HG03064 (cell line): ENCODE data around the gene LHX6.

Experiments
- ATAC-seq: cut with Tn5 transposase; IDR thresholded peaks from one replicate; pipeline ENCODE4 v1.9.1; 2021; ENCODE audit warnings: low read depth; ENCODE audit not compliant: unreplicated experiment

Gene LHX6

DNA sequence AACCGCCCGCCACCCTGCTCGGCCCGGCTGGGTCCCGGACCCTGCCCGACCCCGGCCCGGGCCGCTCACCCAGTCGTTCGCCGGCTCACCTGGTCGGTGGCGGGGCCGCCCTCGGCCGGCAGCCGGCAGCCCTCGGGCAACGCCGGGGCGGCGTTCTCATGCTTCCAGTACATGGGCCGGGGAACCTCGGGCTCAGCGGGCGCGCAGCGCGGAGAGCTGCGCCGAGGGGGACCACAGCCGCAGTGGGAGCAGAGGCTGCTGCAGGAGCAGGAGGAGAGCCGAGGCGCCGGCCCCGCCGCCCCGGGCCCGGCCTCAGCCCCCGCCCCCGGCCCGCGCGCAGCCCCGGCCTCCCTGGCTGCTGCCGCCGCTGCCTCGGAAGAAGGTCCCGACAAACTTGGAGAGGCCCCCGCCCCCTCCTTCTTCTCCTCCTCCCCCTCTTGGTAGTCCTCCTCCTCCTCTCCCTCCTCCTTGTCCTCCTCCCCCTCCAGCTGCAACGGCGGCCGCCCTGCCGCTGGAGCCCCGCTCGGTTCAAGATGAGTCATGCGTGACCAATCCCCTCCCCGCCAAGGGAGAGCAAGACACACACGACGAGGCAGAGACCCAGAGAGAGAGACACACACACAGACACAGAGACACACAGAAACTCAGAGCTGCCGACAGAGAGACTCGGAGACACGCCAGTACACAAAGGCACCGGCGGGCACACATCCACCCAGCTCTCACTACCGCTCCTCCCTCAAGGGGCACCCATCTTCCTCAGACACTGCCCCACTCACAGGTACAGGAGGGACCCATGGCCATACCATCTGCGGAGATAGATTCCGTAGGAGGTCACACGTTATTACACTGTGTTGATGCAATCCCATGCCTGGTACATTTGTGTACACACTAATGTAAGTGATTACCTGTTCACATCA lies at the start of gene LHX6:
TSS of gene LHX6 (minus strand) at position 390 of the 917 bp plus-strand sequence. CDS start at position 173, 217 bp downstream.
- no peak for ATAC-seq

DNA sequence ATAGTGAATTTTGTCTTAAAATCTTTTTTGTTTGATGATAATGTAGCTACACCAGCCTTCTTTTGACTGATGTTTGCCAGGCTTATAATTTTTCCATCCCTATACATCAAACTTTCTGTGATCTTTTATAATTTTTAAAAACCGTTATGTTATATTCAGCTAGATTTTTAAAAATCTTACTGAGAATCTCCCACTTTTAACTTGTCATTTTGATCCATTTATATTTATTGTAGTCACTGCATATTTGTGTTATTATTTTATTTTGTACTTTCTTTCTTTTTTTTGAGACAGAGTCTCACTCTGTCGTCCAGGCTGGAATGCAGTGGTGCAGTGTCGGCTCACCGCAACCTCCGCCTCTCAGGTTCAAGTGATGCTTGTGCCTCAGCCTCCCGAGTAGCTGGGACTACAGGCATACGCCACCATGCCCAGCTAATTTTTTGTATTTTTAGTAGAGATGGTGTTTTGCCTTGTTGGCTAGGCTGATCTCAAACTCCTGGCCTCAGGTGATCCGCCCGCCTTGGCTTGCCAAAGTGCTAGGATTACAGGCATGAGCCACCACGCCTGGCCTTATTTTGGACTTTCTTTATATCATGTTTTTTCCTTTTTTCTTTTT lies 48.6 kb upstream of the LHX6 start:
- no peak for ATAC-seq

DNA sequence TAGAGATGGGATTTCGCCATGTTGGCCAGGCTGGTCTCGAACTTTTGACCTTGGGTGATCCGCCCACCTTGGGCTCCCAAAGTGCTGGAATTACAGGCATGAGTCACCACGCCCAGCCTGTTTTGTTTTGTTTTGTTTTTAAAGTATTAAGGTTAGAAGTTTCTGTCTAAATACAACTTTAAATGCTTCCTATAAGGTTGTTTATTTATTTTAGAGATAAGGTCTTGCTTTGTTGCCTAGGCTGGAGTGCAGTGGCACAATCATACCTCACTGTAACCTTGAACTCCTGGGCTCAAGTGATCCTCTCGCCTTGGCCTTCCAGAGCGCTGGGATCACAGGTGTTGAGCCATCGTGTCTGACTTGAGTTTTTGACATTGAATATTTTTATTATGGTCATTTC lies 47.3 kb upstream of the LHX6 start:
- ATAC-seq: no peak

DNA sequence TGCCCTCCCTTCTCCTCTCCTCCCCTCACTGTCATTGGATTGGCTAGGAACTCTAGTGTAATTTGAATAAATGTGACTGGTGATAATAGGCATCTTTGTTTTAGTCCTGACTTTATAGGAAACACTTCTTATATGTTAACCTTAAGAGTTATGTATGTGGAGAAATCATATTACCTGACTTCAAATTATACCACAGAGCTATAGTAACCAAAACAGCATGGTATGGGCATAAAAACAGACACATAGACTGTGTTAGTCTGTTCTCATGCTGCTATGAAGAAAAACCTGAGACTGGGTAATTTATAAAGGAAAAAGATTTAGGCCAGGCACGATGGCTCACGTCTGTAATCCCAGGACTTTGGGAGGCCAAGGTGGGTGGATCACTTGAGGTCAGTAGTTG lies 45.3 kb upstream of the LHX6 start:
- ATAC-seq: no peak

DNA sequence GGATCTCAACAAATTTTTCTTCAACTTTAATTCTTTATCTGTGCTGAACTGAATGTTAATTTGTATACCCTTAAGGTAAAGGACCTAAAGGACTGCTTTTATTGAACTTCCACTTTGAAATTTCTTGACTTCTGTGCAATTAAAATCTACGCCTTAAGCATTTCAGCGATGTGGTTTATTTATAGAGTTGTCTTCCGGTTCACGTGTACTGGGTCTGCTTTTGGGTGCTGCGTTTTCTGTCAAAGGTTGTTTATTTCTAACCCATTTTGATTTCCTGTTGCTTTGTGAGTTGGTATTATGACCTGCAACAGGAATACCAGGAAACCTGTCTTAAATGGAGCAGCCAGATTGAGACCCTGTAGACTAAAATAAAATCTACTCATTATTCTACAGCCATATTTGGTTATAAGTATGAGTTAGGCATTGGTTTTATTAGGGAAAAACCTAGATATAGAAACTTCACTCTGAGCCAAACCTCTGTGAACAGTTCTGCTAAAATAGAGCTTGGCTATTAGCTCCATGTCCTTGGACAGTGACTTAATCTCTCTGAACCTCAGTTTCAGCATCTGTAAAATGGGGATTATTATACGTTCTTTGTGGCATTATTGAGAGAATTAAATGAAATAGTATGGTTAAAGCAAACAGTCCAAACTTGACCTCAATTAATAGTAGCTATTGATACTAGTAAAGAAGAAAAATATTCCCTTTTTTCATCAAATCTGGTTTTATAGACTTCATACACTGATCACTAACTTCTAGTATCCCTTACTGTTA lies 39.5 kb upstream of the LHX6 start:
- no peak for ATAC-seq

DNA sequence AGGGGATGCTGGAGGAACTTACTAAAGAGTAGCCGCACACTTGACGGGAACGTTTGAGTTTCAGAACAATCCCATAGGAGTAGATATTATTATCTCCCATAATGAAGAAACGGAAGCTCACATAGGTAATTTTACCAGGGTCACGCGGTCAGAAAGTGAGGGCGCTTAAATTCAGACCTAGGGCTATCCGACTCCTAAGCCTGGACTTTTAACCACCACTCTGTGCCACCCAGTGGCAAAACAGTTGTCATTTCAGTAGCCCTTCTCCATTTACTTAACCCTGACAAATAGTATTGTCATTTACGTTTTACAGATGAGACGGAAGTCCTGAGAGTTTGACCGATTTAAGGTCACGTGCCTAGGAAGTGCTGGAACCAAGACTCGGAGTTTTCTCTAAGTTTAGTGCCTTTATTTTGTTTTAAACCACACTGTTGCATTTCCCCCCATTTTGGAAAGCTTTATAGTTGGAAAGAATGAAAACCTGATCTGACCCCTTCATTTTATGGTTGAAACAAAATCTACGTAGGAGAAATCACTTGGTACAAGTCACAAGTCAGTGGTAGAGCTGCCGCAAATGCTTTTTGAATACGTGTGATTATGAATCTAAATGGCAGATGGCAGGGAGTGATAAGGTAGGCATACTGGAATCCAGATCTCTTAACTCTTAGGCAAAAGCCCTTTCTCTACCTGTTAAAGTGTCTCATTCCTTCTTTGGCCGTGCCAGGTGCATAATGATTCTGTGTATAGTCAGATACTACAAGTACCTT lies 36.6 kb upstream of the LHX6 start:
- peak; percentile 43 for ATAC-seq

DNA sequence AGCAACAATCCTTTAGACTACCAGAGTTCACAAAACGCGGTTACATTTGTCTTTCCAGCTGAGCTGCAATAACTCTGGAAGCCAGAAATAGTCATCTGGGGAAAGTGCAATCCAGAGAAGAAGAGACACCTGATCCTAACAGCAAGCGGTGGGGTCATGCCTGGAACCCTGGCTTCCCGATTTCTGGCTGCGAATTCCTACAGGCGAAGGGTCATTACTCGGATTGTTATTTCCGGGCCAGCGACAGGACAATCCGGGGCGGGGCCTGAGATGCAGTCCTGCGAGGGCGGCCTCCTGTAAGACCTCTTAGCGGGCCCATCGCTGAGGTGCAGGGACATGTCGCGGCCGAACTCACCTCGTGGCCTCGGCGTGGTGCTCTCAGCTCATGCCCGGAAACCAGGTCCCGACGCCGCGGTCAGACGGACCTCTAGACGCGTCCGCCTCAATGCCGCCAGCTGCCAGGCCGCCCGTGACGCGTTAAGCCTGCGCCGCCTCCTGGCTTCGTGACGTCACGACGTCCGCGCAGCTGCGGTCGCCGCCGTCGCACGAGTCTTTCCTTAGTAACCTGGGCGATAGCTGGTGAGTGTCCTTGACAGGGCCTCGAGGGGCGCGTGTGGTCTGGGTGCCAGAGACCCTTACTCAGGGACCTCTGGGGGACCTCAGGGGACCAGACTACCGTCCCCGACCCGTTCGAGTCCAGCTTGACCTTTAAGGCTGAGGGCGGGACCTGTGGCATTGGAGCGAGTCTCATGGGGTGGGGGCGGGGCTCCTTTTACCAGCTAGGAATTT lies 35.8 kb upstream of the LHX6 start, which contains the start of the genes MRRF and RBM18:
TSS of gene MRRF (plus strand) at position 523 of the 789 bp plus-strand sequence. CDS start 6,010 bp downstream, outside the sequence.
TSS of gene RBM18 (minus strand) at position 481 of the 789 bp plus-strand sequence. CDS start 3,348 bp downstream, outside the sequence.
- peak; percentile 81 for ATAC-seq

DNA sequence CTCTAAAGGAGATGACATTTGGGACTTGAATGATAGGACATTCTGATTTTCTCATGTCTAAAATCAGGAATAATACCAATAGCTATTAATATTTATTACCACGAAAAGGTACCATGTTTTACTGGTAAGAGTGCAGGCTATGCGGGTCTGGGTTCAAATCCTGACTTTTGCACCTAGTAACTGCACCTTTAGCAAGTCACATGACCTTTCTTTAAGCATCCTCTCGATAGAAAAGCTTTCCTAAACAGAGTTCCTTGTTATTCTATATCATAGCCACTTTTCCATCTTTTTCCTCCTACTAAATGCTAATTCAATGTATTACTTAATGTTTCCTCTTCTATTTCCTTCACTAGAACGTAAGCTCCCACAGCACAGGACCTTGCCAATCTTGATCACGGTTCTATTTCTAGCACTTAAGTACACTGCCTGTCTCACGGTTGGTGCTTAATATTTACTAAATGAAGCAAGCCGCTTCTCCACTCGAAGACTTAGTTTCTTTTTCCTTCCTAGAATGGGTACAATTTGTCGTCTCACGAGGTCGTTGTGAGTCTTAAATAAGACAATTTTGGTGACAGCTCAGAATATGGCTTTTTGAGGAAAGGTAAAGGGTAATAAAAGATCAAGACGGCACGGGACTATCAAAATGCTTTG lies 35.1 kb upstream of the LHX6 start:
- no peak for ATAC-seq

DNA sequence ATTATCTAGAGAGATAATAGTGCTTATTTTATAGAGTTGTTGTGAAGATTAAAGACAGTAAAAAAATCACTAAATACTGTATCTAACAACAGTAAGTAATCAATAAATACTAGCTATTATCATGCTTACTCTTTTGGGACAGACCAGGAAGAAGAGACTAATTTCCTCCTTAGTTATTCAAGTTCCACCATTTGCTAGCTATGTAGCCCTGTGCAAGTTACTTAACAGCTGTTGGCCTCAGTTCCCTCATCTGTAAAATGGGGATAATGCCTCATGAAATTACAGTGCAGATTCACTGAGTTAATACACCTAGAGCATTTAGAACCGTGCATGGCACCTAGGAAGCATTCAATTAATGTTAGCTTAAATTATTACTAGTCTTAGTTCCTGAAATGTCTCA lies 33.3 kb upstream of the LHX6 start:
- ATAC-seq: no peak

DNA sequence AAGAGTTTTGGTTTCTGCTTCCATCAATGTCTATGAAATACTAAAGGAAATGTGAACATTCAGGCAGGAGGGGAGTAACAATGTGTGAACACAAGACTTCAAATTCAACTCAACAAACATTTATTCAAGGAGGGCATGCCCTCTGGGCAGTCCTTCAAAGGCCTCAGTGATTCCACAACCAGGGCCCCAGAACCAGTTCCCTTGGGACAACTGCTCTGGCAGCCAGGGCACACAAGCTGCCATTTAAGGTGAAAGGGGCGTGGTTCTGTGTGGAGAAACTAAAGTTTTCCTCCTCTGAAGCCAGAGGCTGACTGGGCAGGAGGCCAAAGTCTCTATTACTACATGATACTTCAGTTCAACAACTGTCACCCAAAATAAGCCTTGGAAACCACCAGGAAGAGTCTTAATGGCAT lies 32.7 kb upstream of the LHX6 start:
- no peak for ATAC-seq

DNA sequence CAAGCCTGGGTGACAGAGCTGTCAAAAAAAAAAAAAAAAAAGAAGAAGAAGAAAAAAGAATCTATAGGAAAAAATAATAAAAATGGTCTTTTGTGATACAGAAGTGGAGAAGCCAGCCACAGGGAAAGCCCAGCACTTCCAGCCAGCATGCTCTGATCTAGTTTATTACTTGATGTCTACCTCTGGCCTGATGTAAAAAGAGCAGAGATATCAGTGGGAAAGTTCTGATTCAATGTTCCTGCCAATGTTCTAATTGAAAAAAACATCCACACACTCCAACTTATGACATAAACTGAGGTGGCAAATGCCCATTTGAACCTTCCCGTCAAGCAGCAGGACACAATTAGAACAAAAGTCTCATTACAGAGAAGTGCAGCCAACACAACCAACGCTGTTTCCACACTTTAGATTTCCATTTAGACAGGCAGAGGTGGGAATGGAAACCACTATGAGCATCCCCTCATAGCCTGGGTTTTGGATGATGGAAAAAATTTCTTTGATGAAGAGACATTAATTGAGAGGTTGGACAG lies 30.2 kb upstream of the LHX6 start:
- ATAC-seq: no peak

DNA sequence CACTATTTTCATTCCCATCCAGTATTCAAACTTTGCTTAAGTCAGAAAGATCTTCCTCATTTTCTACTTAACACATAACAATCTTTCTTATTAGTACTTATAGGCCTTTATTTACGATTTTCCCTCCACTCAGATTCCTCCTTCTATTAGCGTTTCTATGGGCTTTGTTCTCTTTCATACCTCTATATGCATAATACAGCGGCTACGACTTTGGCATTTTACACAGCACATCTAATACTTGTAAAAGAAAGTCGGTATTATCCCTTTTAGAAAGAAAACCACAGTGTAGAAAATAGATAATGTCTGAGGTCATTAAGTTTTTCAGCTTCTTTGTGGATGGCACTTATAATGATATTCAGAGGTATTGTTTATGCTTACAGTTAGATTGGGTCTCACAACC lies 27.4 kb upstream of the LHX6 start:
- no peak for ATAC-seq

DNA sequence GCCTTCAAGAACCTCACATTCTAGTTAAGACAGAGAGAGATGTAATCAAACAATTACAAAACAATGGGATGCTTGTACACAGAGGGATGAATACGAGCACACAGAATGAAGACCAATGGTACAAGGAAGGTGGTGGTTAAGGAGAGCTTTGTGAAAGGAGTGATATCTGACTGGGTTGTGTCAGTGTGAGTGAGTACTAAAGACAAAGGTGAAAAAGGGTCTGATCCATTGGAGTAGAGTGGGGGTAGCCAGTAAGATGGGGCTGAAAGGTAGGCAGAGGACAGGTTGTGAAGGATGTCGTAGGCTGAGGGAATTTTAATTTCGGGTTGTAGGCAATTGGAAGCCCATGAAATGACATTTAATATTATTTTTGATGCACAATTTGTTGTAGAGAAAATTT lies 26.0 kb upstream of the LHX6 start:
- ATAC-seq: no peak

DNA sequence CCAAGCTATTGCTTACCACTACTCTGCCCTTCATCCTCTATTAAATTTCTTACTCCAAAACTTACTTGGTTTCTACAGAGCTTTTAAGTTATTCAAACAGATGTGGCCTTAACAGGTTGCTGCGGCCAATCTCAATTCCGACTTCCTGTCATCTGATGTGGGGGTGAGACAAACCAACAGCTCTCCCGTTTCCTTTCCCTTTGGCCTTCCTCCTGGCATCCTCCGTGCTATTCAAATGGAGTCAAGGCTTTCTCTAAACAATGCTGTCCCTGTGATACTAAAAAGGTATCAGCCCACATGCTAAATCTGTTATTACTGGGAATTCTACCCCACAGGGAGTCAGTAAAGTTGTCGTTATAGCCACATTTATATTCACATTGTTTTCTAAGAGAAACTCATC lies 24.0 kb upstream of the LHX6 start:
- no peak for ATAC-seq

DNA sequence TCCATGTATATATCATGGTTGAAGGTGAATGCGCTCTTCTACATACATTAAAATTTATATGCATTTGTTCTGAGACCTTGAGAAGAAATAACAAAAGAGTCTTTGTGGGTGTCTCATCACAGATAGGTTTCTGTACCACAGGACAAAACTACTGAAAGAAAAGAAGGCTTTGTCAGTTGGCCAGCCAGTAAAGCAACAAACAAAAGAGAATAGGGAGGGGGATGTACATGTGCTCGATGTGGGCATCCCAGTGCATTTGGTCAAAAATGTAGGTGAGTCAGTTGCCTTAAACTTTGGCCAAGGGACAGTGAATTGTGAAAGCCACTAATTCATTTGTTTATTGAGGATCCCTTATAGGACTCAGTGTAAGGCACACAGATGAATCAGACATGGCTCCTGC lies 22.6 kb upstream of the LHX6 start:
- no peak for ATAC-seq

DNA sequence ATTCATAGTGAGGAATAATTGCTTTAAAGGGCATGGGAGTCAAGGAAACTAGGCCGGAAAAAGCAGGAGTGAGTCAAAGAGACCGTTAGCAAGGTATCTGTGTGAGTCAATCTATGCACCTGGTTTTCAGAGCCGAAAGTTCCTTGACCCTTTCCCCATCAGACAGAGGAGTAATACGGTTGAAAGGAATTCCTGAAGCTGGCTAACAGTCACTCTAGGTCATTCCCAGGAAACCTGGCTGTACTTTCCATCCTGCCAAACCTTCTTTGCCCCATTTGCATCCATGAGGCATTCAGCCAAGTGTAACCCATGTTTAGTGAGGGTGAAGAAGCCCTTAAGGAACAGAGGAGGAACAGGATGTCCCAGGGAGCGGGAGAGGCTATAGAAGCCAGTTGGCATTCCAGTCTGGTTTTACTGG lies 19.7 kb upstream of the LHX6 start:
- no peak for ATAC-seq

DNA sequence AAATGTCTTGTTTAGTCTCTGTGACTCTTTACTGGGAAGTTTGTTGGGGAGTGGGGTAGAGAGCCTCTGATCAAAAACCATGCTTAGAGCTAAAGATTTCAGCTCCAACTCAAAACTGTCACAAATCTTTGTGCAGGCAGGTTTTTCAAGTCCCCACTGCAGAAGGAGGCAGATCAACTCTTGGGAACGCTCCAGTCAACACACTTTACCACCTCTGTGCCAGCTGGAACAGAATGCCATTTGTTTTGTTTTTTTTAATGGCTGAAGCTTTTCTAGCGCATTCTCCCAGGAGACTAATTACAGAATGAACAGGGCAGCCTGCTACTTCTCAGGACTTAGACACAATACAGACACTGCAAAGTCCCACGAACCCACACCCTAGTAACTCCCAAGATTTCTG lies 17.9 kb upstream of the LHX6 start:
- ATAC-seq: no peak

DNA sequence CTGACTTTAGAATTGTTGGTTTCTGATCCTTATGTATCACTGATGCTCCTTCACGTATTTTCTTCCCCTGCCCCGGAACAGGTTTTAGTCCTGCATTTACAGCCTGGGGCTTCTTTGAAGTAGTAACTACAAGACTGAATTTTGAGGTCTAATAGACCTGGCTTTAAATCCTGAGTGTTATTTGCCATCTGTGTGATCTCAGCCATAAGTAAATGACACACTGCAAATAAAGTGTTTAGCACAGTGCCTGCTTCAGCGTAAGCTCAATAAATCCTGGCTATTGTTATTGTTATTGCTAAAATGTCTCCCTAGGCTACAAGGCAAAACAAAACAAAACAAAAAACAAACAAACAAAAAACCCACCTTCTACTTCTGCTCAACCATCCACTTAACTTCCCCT lies 15.6 kb upstream of the LHX6 start:
- no peak for ATAC-seq

DNA sequence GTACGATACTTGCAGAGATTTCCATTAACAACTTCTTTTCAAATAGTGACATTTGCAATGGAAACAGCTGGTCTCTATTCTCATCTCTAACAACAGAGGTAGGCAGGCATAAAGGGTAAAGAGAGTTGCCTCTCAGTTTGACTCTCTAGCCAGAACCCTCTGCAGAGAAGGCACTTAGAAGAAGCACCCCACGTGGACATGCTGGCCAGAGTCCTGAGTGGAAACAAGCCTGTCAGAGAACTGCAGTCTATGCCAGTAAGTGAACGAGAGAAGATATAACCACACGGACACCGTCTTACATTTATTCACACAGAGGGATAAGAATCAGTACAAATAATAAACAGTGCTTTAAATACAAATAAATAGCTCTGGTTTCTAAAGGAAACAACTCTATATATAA lies 11.0 kb upstream of the LHX6 start:
- no peak for ATAC-seq
